OCI-LY1 (cell line): ENCODE data around the gene DENND1A.

Experiments
- H2AFZ ChIP-seq: fragments of 200-600 bp; sonication (generic), shearing (Covaris generic); 2 replicates; pipeline ENCODE4 v1.6.0; 2014; ENCODE audit warnings: antibody characterized with exemption, mild to moderate bottlenecking, low read length
- H3F3A ChIP-seq: fragments of 200-600 bp; sonication (generic), shearing (Covaris generic); 2 replicates; pipeline ENCODE4 v1.6.0; 2014; ENCODE audit warnings: mild to moderate bottlenecking, antibody characterized with exemption, low read length, moderate library complexity; ENCODE audit not compliant: insufficient read depth
- H3K27ac ChIP-seq: fragments of 200-600 bp; sonication (generic); 2 replicates; pipeline ENCODE4 v1.5.1; 2014; ENCODE audit warnings: low read length, mixed run types, mild to moderate bottlenecking, low read depth; ENCODE audit not compliant: poor library complexity, severe bottlenecking
- H3K27me3 ChIP-seq: fragments of 200-600 bp; sonication (generic); 2 replicates; pipeline ENCODE4 v1.6.0; 2014; ENCODE audit warnings: antibody characterized with exemption, mild to moderate bottlenecking, low read length, moderate library complexity; ENCODE audit not compliant: insufficient read depth
- H3K36me3 ChIP-seq: fragments of 200-600 bp; sonication (generic); 2 replicates; pipeline ENCODE4 v1.6.1; 2014; ENCODE audit warnings: mild to moderate bottlenecking, antibody characterized with exemption, low read length, moderate library complexity, mixed read lengths; ENCODE audit not compliant: insufficient read depth
- H3K4me1 ChIP-seq: fragments of 200-600 bp; sonication (generic); 2 replicates; pipeline ENCODE4 v1.5.1; 2014; ENCODE audit warnings: mild to moderate bottlenecking, low read length, moderate library complexity; ENCODE audit not compliant: insufficient read depth, severe bottlenecking
- H3K4me2 ChIP-seq: fragments of 200-600 bp; sonication (generic), shearing (Covaris generic); 2 replicates; pipeline ENCODE4 v1.6.1; 2014; ENCODE audit warnings: low read length
- H3K4me3 ChIP-seq: fragments of 200-600 bp; sonication (generic); 2 replicates; pipeline ENCODE4 v1.5.1; 2014; ENCODE audit warnings: low read length, low read depth, mild to moderate bottlenecking, mixed read lengths; ENCODE audit not compliant: poor library complexity, severe bottlenecking
- H3K79me2 ChIP-seq: fragments of 200-600 bp; shearing (Covaris generic); 2 replicates; pipeline ENCODE4 v1.6.1; 2016; ENCODE audit warnings: mixed run types, low read length, mixed read lengths; ENCODE audit not compliant: insufficient read depth
- H3K9ac ChIP-seq: fragments of 200-600 bp; sonication (generic), shearing (Covaris generic); 2 replicates; pipeline ENCODE4 v1.6.1; 2014; ENCODE audit warnings: mild to moderate bottlenecking, low read length, mixed read lengths
- H3K9me2 ChIP-seq: fragments of 200-600 bp; sonication (generic), shearing (Covaris generic); 2 replicates; pipeline ENCODE4 v1.6.1; 2014; ENCODE audit warnings: low read depth, mild to moderate bottlenecking, low read length, mixed read lengths
- H3K9me3 ChIP-seq: fragments of 200-600 bp; shearing (Covaris generic); 2 replicates; pipeline ENCODE4 v1.6.1; 2014; ENCODE audit warnings: low read length, mixed read lengths
- H4K20me1 ChIP-seq: fragments of 200-600 bp; sonication (generic), shearing (Covaris generic); 2 replicates; pipeline ENCODE4 v1.6.0; 2016; ENCODE audit warnings: mild to moderate bottlenecking, low read length; ENCODE audit not compliant: insufficient read depth
- EZH2 ChIP-seq: fragments of 200-600 bp; sonication (generic), shearing (Covaris generic); IDR thresholded peaks from 2 replicates; pipeline ENCODE4 v1.8.0; 2017; ENCODE audit warnings: borderline replicate concordance, mixed run types, mild to moderate bottlenecking, antibody characterized with exemption, low read length, moderate library complexity, mixed read lengths
- TF ChIP-seq, protein P1 (sequence below): fragments of 200-600 bp; sonication (generic), shearing (Covaris generic); IDR thresholded peaks from 2 replicates; pipeline ENCODE4 v1.5.1; 2017; ENCODE audit warnings: mild to moderate bottlenecking, antibody characterized with exemption, low read length, moderate library complexity, mixed read lengths

DENND1A gene

GRCh38 chr9:123406691-123407216 is 523.2 kb downstream of the DENND1A start:
- Histone ChIP-seq H3K27me3 (no peaks in the 10 kb centered on the region), H3K36me3 (no peaks in the 10 kb centered on the region), H3K4me3 (no peak overlapping the region), H3K9me2 (no peaks in the 10 kb centered on the region), H3K79me2 (no peaks in the 10 kb centered on the region), H4K20me1 (no peaks in the 10 kb centered on the region), H3K4me1 (no peaks in the 10 kb centered on the region), H3F3A (no peaks in the 10 kb centered on the region), H3K4me2 (no peak overlapping the region), H3K9ac (no peak overlapping the region), H2AFZ (no peak overlapping the region), H3K27ac (no peak overlapping the region), H3K9me3 (no peaks in the 10 kb centered on the region)
- no peak for TF ChIP-seq EZH2
- TF ChIP-seq, protein P1, sequence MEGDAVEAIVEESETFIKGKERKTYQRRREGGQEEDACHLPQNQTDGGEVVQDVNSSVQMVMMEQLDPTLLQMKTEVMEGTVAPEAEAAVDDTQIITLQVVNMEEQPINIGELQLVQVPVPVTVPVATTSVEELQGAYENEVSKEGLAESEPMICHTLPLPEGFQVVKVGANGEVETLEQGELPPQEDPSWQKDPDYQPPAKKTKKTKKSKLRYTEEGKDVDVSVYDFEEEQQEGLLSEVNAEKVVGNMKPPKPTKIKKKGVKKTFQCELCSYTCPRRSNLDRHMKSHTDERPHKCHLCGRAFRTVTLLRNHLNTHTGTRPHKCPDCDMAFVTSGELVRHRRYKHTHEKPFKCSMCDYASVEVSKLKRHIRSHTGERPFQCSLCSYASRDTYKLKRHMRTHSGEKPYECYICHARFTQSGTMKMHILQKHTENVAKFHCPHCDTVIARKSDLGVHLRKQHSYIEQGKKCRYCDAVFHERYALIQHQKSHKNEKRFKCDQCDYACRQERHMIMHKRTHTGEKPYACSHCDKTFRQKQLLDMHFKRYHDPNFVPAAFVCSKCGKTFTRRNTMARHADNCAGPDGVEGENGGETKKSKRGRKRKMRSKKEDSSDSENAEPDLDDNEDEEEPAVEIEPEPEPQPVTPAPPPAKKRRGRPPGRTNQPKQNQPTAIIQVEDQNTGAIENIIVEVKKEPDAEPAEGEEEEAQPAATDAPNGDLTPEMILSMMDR, result no peak

GRCh38 chr9:123406016-123406415 is 523.9 kb downstream of the DENND1A start:
- Histone ChIP-seq H4K20me1 (no peaks in the 10 kb centered on the region), H3K4me1 (no peaks in the 10 kb centered on the region), H3K36me3 (no peaks in the 10 kb centered on the region), H3K9ac (no peak overlapping the region), H3K9me2 (no peaks in the 10 kb centered on the region), H3F3A (no peaks in the 10 kb centered on the region), H3K4me3 (no peak overlapping the region), H3K9me3 (no peaks in the 10 kb centered on the region), H2AFZ (no peak overlapping the region), H3K79me2 (no peaks in the 10 kb centered on the region), H3K4me2 (no peak overlapping the region), H3K27ac (no peak overlapping the region), H3K27me3 (no peaks in the 10 kb centered on the region)
- no peak for TF ChIP-seq EZH2

DNA sequence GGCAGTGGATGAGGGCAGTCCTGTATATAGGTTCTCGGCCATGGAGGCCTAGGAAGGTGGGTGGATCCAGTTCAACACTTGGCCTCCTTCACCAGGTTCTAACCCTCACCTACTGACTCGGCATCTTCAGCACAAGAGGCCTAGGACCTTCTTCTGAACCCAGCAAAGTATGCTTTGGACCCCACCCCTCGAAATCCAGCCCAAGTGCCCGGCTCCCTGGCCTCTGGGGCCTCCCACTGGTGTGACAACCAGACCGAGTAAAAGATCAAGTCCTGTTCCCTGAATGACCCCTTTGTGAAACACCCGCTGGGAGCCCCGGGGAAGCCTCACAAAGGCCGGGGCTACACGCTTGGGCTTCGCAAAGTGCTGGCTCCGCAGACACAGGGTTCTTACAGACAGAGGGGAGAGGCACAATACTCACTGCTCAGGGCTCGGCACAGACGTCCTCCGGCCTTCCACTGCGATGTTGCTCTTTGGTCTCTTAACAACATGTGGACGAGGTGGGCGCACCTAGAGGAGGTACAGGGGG is 526.9 kb downstream of the DENND1A start:
- H3K4me3 ChIP-seq, result no peak overlapping the region
- no peaks in the 10 kb centered on the region for H3K79me2 ChIP-seq
- no peaks in the 10 kb centered on the region for H3F3A ChIP-seq
- no peaks in the 10 kb centered on the region for H3K27me3 ChIP-seq
- no peaks in the 10 kb centered on the region for H3K36me3 ChIP-seq
- no peaks in the 10 kb centered on the region for H3K9me3 ChIP-seq
- TF ChIP-seq, protein P1, result no peak
- no peak for TF ChIP-seq EZH2
- H2AFZ ChIP-seq, result no peak overlapping the region
- no peaks in the 10 kb centered on the region for H3K9me2 ChIP-seq
- no peak overlapping the region for H3K27ac ChIP-seq
- no peaks in the 10 kb centered on the region for H4K20me1 ChIP-seq
- H3K9ac ChIP-seq, result no peak overlapping the region
- H3K4me1 ChIP-seq, result no peaks in the 10 kb centered on the region
- H3K4me2 ChIP-seq, result no peak overlapping the region

GRCh38 chr9:123401879-123402513 is 527.9 kb downstream of the DENND1A start:
- no peaks in the 10 kb centered on the region for H3K9me2 ChIP-seq
- TF ChIP-seq, protein P1, result peak; percentile 85
- no peak for TF ChIP-seq EZH2
- no peak overlapping the region for H2AFZ ChIP-seq
- no peak overlapping the region for H3K4me2 ChIP-seq
- no peak overlapping the region for H3K4me3 ChIP-seq
- H3F3A ChIP-seq, result no peaks in the 10 kb centered on the region
- H3K79me2 ChIP-seq, result no peaks in the 10 kb centered on the region
- no peak overlapping the region for H3K9ac ChIP-seq
- H3K9me3 ChIP-seq, result no peaks in the 10 kb centered on the region
- no peak overlapping the region for H3K27ac ChIP-seq
- H3K27me3 ChIP-seq, result no peaks in the 10 kb centered on the region
- H3K4me1 ChIP-seq, result no peaks in the 10 kb centered on the region
- no peaks in the 10 kb centered on the region for H4K20me1 ChIP-seq
- H3K36me3 ChIP-seq, result no peaks in the 10 kb centered on the region
